Measurements from ENCODE around the gene CLIC3.

The CLIC3 gene

DNA sequence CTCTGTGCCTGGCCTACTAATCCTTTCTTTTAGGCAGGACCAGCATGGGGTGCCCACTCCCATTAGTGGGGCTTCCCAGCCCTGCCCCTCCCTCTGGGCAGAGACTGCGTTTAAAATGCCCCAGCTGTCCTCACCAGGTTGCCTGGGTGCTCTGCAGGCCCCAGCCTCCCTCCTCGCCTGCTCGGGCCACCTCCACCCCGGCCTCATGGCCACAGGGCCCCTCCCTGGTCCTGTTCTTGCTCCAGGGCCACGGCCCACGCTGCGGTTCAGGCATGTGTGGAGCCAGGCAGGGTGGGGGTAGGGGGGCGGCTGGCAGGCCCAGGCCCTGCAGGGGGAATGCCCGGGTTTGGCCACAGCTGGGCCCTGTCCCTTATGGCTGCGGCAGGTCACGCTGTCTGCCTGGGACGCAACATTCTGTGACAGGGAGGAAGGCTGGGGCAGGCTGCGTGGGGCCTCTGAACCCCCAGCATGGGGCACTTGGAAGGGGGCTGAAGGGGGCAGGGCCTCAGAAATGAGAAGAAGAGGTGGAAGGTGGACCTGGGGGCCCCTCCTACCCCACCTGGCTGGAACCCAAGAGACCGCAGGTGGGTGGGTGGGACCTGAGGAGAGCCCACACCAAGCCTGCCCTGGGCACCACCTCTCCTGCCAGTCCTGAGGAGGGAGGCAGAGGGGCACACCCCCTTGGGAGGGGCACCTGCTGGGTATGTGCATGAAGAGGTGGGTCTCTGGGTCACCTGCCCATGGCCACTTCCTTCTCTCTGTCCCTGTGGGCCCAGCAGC lies 44.6 kb downstream of the CLIC3 start, which contains the start of gene LCN12:
LCN12 (plus strand) TSS at position 733 of the 780 bp plus-strand sequence. CDS start 55 bp downstream, outside the sequence.
- no peak for DNase-seq (ENCODE audit: low read depth)

DNA sequence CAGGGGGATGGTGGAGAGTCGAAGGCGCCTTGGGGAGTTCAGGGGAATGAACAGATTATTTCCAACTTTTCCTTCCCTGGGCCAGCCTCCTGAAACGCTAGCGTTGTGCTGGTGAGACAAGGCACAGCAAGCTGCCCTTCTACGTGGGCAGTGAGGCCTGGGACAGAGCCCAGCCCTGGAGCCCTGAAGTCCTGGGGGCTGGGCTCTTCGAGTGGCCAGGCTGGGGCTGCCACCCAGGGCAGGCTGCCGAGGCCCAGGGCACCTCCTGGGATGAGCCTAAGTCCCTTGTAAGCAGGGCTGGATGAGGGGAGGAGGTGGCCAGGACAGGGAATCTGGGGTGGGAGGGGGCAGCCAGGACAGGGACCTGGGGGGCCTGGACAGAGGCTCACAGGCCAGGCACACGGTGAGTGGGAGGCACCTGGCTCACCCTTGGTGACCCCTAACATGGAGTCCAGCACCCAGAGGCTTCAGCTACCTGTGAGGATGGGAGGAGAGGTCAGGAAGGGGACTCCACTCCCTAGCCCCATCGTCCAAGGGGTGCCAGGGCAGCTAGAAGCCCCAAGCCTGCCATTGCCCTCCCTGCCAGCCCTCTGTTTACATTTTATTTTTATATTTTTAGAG lies 45.6 kb downstream of the CLIC3 start:
- no peak for DNase-seq (ENCODE audit: low read depth)

DNA sequence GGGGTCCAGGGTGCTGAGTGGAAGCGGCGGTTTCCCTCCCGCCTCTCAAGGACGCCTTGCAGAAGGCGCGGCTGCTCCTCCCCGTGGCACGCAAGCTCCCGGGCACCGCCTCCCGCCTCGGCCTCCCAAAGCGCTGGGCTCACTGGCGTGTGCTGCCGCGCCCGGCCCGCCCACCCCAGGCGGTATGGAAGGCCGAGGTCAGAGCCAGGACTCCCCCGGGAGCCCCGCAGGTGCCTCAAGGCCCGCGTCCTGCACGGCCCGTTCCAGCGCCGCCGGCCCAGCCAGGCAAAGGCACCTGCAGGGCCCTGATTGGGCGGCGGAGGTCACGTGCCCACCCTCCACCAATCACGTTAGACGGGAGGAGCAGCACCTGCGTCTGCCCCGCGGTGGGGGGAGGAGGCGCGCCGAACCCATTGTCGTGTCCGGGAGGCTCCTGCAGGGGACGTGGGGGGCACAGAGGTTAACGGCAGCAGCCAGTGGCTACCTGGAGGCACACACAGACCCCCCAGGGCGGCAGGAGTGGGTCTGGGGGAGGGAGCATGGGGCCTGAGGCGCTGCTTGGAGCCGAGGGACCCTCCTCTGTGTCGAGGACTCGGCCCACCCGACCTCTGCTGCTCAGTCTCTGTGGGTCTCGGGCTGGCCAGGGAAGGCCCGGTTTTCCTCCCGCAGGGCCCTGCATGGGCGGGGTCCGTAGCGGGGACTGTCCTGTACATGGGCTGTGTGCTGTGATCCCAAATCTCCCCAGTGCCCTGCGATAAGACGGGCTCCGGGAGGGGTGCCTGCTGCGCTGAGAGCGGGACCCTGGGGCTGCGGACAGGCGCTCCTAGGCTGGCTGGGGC lies 46.3 kb downstream of the CLIC3 start:
- DNase-seq (ENCODE audit: low read depth) = peak; percentile 95

DNA sequence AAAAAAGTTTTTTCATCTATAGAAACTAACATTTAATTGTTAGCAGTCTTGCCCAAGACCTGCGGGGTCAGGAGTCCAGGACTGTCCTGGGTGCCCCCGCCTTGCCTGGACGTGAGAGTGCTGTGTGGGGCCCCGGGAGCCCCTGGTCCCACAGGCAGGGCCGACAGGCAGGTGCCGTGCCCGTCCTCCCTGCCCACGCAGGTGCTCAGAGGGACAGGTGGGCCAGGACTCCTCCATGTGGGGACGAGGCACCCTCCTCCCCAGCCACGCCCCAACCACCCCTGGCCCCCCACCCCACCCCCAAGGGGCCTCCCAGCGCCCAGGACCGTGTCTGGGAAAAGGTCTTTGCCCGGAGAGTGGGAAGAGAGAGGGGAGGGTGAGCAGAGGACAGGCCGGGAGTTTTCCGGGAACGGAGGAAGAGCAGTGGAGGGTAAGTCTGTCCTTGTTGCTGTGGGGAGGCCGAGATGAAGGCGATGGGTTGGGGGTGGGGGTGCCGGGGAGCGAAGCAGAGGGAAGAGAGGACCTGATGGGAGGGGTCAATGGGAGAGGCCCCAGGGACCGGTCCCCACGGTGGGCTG lies 47.0 kb downstream of the CLIC3 start:
- no peak for DNase-seq (ENCODE audit: low read depth)

DNA sequence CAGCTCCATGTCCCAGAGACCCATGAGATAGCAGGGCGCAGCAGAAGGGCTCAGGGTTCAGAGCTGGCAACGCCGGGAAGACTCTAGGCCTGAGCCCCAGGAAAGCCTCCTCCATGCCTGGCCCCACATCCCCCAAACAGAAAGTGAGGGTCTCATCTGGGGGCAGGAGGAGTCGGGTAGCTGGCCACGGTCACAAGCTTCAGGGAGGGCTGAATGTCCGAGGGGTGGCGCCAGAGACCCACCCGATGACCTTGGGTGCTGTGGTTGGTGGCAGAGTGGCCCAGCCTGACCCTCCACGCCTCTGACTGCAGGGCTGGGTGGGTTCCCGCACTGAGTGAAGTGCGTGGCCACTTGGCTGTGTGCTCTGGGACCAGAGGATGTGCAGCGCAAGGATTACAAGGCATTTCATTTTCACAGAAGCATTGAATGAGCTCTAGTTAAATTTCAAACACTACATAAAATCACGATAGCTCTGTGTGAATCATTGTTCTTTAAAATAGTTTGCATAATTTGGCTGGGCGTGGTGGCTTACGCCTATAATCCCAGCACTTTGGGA lies 48.3 kb downstream of the CLIC3 start:
- DNase-seq (ENCODE audit: low read depth) = no peak

DNA sequence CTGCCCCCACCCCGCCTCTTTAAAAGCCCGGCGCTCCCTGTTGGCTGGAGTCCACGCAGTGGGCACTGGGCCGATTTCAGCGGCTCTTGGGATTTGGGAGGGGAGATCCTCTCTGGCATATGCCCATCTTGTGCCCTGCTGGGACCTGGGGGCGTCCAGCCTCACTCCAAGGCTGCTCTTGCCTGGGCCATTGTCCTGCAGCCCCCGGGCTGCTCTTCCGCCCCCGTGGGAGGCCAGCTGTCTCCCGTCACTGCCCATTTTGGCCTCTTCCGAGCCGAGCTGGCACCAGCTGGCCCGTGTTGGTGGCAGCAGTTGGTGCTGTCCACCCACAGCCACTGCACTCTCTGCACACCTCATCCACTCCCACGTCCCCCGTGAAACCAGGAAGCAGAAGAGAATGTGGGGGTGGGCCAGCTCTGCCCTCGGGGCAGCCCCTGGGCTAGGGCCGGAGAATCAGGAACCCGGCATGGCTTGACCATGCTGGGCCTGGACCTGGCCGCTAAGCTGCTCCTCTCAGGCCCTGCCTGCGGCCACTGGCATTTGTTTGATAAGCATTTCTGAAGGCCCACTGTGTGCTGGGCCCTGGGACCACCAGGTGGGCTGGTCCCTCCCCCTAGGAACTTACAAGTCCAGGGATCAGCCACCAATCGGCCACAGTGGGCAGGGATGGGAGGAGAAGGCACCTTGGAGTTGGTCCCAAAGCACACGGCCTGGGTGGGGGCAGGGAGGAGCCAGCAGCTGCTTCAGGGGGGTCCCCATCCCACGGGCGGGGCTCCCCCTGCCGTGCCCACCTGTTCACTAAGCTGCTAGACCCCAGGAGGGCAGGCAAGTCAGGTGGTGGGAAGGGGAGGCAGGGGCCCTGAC lies 49.1 kb downstream of the CLIC3 start:
- DNase-seq (ENCODE audit: low read depth) = no peak

DNA sequence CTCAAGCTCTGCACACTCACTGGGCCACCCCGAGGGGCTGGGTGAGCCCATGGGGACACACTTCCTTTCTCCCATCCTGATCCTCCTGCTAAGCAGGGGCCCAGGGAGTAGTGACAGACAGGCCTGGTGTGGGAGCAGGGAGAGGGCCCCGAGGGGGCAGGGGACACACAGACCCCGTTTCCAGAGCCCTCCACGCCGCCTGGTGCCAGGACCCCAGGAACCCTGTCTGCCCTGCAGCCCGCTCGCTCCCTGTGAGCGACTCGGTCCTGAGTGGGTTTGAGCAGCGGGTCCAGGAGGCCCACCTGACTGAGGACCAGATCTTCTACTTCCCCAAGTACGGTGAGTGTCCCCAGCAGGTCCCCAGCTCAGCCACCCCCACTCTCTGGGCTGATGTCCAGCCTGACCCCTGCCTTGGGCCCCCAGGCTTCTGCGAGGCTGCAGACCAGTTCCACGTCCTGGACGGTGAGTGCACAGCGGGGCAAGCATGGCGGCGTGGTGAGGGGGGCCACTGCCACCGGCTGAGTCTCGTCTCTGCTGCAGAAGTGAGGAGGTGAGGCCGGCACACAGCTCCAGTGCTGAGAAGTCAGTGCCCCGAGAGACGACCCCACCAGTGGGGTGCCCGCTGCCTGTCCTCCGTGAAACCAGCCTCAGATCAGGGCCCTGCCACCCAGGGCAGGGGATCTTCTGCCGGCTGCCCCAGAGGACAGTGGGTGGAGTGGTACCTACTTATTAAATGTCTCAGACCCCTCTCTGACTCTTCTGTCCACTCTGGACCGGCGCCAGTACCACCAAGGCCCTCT lies 49.9 kb downstream of the CLIC3 start:
- DNase-seq (ENCODE audit: low read depth) = no peak

DNA sequence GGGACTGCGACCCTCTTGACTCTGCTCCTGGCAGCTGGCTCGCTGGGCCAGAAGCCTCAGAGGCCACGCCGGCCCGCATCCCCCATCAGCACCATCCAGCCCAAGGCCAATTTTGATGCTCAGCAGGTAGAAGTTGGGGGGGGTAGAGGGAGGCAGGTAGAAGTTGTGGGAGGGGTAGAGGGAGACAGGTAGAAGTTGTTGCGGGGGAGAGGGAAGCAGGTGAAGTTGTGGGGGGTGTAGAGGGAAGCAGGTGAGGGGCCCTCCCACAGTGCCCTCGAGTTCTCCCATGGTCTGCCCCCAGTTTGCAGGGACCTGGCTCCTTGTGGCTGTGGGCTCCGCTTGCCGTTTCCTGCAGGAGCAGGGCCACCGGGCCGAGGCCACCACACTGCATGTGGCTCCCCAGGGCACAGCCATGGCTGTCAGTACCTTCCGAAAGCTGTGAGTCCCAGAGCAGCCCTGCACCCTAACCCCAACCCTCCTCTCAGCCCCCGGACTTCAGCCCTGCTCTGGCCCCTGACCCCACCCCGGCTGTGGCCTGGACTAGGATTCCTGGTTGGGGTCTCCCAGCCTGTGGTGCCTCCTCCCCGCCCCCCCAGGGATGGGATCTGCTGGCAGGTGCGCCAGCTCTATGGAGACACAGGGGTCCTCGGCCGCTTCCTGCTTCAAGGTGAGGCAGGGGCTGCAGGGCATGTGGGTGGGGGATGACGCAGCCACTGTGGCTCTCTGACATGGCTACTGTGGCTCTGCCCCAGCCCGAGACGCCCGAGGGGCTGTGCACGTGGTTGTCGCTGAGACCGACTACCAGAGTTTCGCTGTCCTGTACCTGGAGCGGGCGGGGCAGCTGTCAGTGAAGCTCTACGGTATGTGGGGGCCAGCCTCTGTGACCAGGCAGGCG lies 50.8 kb downstream of the CLIC3 start:
- DNase-seq (ENCODE audit: low read depth) = no peak

Data from activated T-cell treated with anti-CD3 and anti-CD28 coated beads for 24 hours (primary cell).